DND-41 (cell line): Measurements from ENCODE around the gene IL3.

ENCODE experiments used
- ATAC-seq: fragments of 200-7000 bp; cut with Tn5 transposase; 3 replicates; pipeline ENCODE4 v1.9.1; 2021; ENCODE audit warnings: low read depth; ENCODE audit not compliant: insufficient read depth
- DNase-seq: peaks from one replicate; pipeline ENCODE4 v3.0.0-alpha.2; 2020
- H2AFZ ChIP-seq: 2 replicates; pipeline ENCODE4 v1.6.0; 2012; ENCODE audit warnings: low read depth, low read length
- H3K27ac ChIP-seq: 2 replicates; pipeline ENCODE4 v1.5.1; 2012; ENCODE audit warnings: low read length, inconsistent platforms
- H3K27me3 ChIP-seq: fragments of 200-600 bp; sonication (generic); 2 replicates; pipeline ENCODE4 v1.6.0; 2012; ENCODE audit warnings: low read length, mild to moderate bottlenecking, inconsistent platforms; ENCODE audit not compliant: insufficient read depth, poor library complexity
- H3K36me3 ChIP-seq: 2 replicates; pipeline ENCODE4 v1.5.1; 2012; ENCODE audit warnings: low read length, inconsistent platforms; ENCODE audit not compliant: insufficient read depth
- H3K4me1 ChIP-seq: 2 replicates; pipeline ENCODE4 v1.5.1; 2012; ENCODE audit warnings: mild to moderate bottlenecking, low read length; ENCODE audit not compliant: insufficient read depth
- H3K4me2 ChIP-seq: 2 replicates; pipeline ENCODE4 v1.6.0; 2012; ENCODE audit warnings: mild to moderate bottlenecking, moderate library complexity, low read length, inconsistent platforms; ENCODE audit not compliant: insufficient read depth
- H3K4me3 ChIP-seq, 2 experiments: fragments of 200-600 bp in 1 of 2; shearing (Covaris generic) in 1 of 2; 2 replicates each; pipeline ENCODE4 v1.5.1; 2012 to 2016; ENCODE audit warnings: inconsistent platforms in 2 of 2, low read length in 2 of 2, mild to moderate bottlenecking in 2 of 2, low read depth in 1 of 2, moderate library complexity in 1 of 2
- H3K79me2 ChIP-seq: 2 replicates; pipeline ENCODE4 v1.6.0; 2012; ENCODE audit warnings: low read length, inconsistent platforms; ENCODE audit not compliant: insufficient read depth
- H3K9ac ChIP-seq: 2 replicates; pipeline ENCODE4 v1.6.0; 2012; ENCODE audit warnings: low read depth, mild to moderate bottlenecking, inconsistent platforms, low read length, moderate library complexity
- H3K9me3 ChIP-seq: 2 replicates; pipeline ENCODE4 v1.5.1; 2012; ENCODE audit warnings: low read length, moderate library complexity, mild to moderate bottlenecking, inconsistent platforms; ENCODE audit not compliant: insufficient read depth, severe bottlenecking
- H4K20me1 ChIP-seq: 2 replicates; pipeline ENCODE4 v1.6.0; 2012; ENCODE audit warnings: low read length; ENCODE audit not compliant: insufficient read depth
- CTCF ChIP-seq: IDR thresholded peaks from 2 replicates; pipeline ENCODE4 v1.5.1; 2012; ENCODE audit warnings: borderline replicate concordance, low read length, moderate library complexity, mild to moderate bottlenecking; ENCODE audit not compliant: poor library complexity, severe bottlenecking; ENCODE audit errors: extremely low read depth
- EZH2 ChIP-seq: IDR thresholded peaks from 3 replicates; pipeline ENCODE4 v1.6.1; 2012; ENCODE audit warnings: borderline replicate concordance, low read depth, mild to moderate bottlenecking, moderate library complexity, low read length, inconsistent platforms; ENCODE audit not compliant: severe bottlenecking

IL3 gene

GRCh38 chr5:132012371-132013005, 48.0 kb upstream of the IL3 start:
- Histone ChIP-seq H4K20me1 (no peaks in the 10 kb centered on the region; the same call in none of the 2 replicates), H3K4me3 (no peak overlapping the region), H3K4me2 (no peak overlapping the region), H3K9me3 (no peaks in the 10 kb centered on the region), H3K36me3 (no peaks in the 10 kb centered on the region), H2AFZ (no peak overlapping the region), H3K27me3 (peaks cover 6% of the 10 kb centered on the region), H3K79me2 (no peaks in the 10 kb centered on the region), H3K9ac (no peak overlapping the region), H3K27ac (no peak overlapping the region), H3K4me1 (no peaks in the 10 kb centered on the region)
- TF ChIP-seq CTCF (no peak), EZH2 (no peak)
- ATAC-seq (peak; percentile 74), DNase-seq (peak; percentile 64)

GRCh38 chr5:132013006-132013689, 47.3 kb upstream of the IL3 start:
- H3K79me2 ChIP-seq: no peaks in the 10 kb centered on the region
- H3K9me3 ChIP-seq: no peaks in the 10 kb centered on the region
- no peak overlapping the region for H3K4me2 ChIP-seq
- H2AFZ ChIP-seq: no peak overlapping the region
- H3K4me1 ChIP-seq: no peaks in the 10 kb centered on the region
- no peaks in the 10 kb centered on the region for H3K36me3 ChIP-seq
- DNase-seq (no peak), ATAC-seq (no peak)
- H3K9ac ChIP-seq: no peak overlapping the region
- no peak overlapping the region for H3K4me3 ChIP-seq
- no peaks in the 10 kb centered on the region; the same call in none of the 2 replicates for H4K20me1 ChIP-seq
- H3K27ac ChIP-seq: no peak overlapping the region
- peaks cover 6% of the 10 kb centered on the region for H3K27me3 ChIP-seq
- no peak for TF ChIP-seq EZH2
- no peak for TF ChIP-seq CTCF

GRCh38 chr5:132013711-132014110, 46.7 kb upstream of the IL3 start:
- ATAC-seq (no peak), DNase-seq (no peak)
- no peaks in the 10 kb centered on the region for H3K4me1 ChIP-seq
- H3K27ac ChIP-seq: no peak overlapping the region
- H3K9me3 ChIP-seq: no peaks in the 10 kb centered on the region
- no peaks in the 10 kb centered on the region for H3K36me3 ChIP-seq
- H3K4me2 ChIP-seq: no peak overlapping the region
- no peaks in the 10 kb centered on the region; the same call in none of the 2 replicates for H4K20me1 ChIP-seq
- peaks cover 6% of the 10 kb centered on the region for H3K27me3 ChIP-seq
- no peak for TF ChIP-seq CTCF
- no peak for TF ChIP-seq EZH2
- no peak overlapping the region for H3K4me3 ChIP-seq
- no peak overlapping the region for H2AFZ ChIP-seq
- H3K9ac ChIP-seq: no peak overlapping the region
- H3K79me2 ChIP-seq: no peaks in the 10 kb centered on the region
